Naive thymus-derived CD8-positive, alpha-beta T cell (primary cell): ENCODE data around the gene CABLES1. TPM values are rescaled to one million over a fixed set of nuclear protein-coding genes. Genes with fewer than 3 reads are reported as not detected.
A peak's percentile ranks its signal among the peaks of the same experiment; 100 is the strongest.
"Not testable (repeated sequence)": the region's sequence is repeated elsewhere in the genome, so short reads cannot be mapped to it uniquely, and the experiment has no call there.

Experiments used
- ATAC-seq, 2 donors: fragments of 150-1000 bp; cut with Tn5 transposase in 1 of 2; sonication (Bioruptor Pico), chemical (Tn5 transposase) in 1 of 2; 1 replicate in 1 of 2; 2 replicates in 1 of 2; pipeline ENCODE4 v1.10.0; 2021; ENCODE audit warnings: mild to moderate bottlenecking in 2 of 2, moderate library complexity in 2 of 2
- POLR2A ChIA-PET: fragments of 350-600 bp; sonication (Branson Sonifier 250); formaldehyde crosslinking; loops from one replicate; lab custom pipeline; 2021; ENCODE audit warnings: antibody characterized with exemption; lab: Charles Lee
- DNase-seq, 10 donors: peaks; one replicate each; pipeline versions ENCODE4 v3.0.0 to v3.0.0-alpha.2; 2020 to 2022
- H3K27ac Mint-ChIP-seq, 10 donors: one replicate each; pipeline ENCODE4 v1.8.0; 2020 to 2022; ENCODE audit warnings: mild to moderate bottlenecking in 10 of 10, mixed read lengths in 10 of 10, moderate library complexity in 4 of 10, inconsistent platforms in 1 of 10
- H3K27me3 Mint-ChIP-seq, 5 donors: one replicate each; pipeline ENCODE4 v1.8.0; 2021 to 2022; ENCODE audit warnings: mixed read lengths in 5 of 5
- H3K36me3 Mint-ChIP-seq, 3 donors: one replicate each; pipeline ENCODE4 v1.8.0; 2020 to 2022; ENCODE audit warnings: mixed read lengths in 3 of 3, mild to moderate bottlenecking in 2 of 3, inconsistent platforms in 1 of 3
- H3K4me1 Mint-ChIP-seq, 4 donors: one replicate each; pipeline ENCODE4 v1.8.0; 2021 to 2022; ENCODE audit warnings: mixed read lengths in 4 of 4
- H3K4me3 Mint-ChIP-seq, 10 donors: one replicate each; pipeline ENCODE4 v1.8.0; 2020 to 2022; ENCODE audit warnings: mild to moderate bottlenecking in 10 of 10, mixed read lengths in 10 of 10, moderate library complexity in 6 of 10, inconsistent platforms in 1 of 10
- H3K9me3 Mint-ChIP-seq, 9 donors: one replicate each; pipeline ENCODE4 v1.8.0; 2020 to 2022; ENCODE audit warnings: mixed read lengths in 9 of 9, mild to moderate bottlenecking in 3 of 9, inconsistent platforms in 1 of 9, moderate library complexity in 1 of 9
- polyA plus RNA-seq, 3 donors: library from polyadenylated mRNA; unstranded; fragments of 300-500 nt; fragmentation: Illumina TruSeq; gene quantifications; one replicate each; pipeline ENCODE4 v1.2.3, GENCODE V29; 2021
- total RNA-seq, 8 experiments: library from RNA in 2 of 8; stranded (reverse) in 2 of 8; gene quantifications; one replicate each; pipeline ENCODE4 v1.2.3 and lab custom pipeline; 2021 to 2026

The CABLES1 gene
- total and polyA plus RNA-seq, 5 experiments from 2014 or later: 0.82 to 0.99 TPM; not detected in 3

- no peak for ATAC-seq
- DNase-seq: no peak
- Mint-ChIP-seq H3K27me3 (peaks cover 0 to 5% (median 0%) of the 10 kb centered on the region in 5 donors), H3K4me1 (peaks cover 0 to 2% (median under 1%) of the 10 kb centered on the region in 4 donors), H3K9me3 (no peaks in the 10 kb centered on the region), H3K36me3 (no peaks in the 10 kb centered on the region), H3K4me3 (no peak overlapping the region), H3K27ac (no peak overlapping the region)
- POLR2A ChIA-PET: no interaction called here
Observed at GRCh38 chr18:23148382-23148781, 13.1 kb downstream of the CABLES1 start.

GRCh38 chr18:23149570-23149969 is 14.3 kb downstream of the CABLES1 start:
- POLR2A ChIA-PET: no interaction called here
- peaks cover 0 to 5% (median 0%) of the 10 kb centered on the region in 5 donors for H3K27me3 Mint-ChIP-seq
- H3K4me3 Mint-ChIP-seq: no peak overlapping the region
- no peak overlapping the region for H3K27ac Mint-ChIP-seq
- H3K36me3 Mint-ChIP-seq: no peaks in the 10 kb centered on the region
- no peak for DNase-seq
- no peaks in the 10 kb centered on the region for H3K4me1 Mint-ChIP-seq
- no peak for ATAC-seq
- no peaks in the 10 kb centered on the region for H3K9me3 Mint-ChIP-seq

GRCh38 chr18:23151414-23152099 is 16.3 kb downstream of the CABLES1 start:
- DNase-seq (no peak), ATAC-seq (no peak)
- Mint-ChIP-seq H3K27ac (peak overlapping the region in 3 of 10 donors; percentile 1 to 25 (median 23)), H3K9me3 (no peaks in the 10 kb centered on the region), H3K4me3 (no peak overlapping the region), H3K27me3 (peaks cover 0 to 11% (median 0%) of the 10 kb centered on the region in 5 donors), H3K36me3 (no peaks in the 10 kb centered on the region), H3K4me1 (no peaks in the 10 kb centered on the region)
- POLR2A ChIA-PET: no interaction called here

GRCh38 chr18:23154030-23154429 is 18.7 kb downstream of the CABLES1 start:
- POLR2A ChIA-PET: no interaction called here
- no peaks in the 10 kb centered on the region for H3K4me1 Mint-ChIP-seq
- DNase-seq (no peak), ATAC-seq (no peak)
- no peak overlapping the region for H3K4me3 Mint-ChIP-seq
- no peaks in the 10 kb centered on the region for H3K36me3 Mint-ChIP-seq
- H3K9me3 Mint-ChIP-seq: no peaks in the 10 kb centered on the region
- H3K27ac Mint-ChIP-seq: no peak overlapping the region
- peaks cover 0 to 15% (median 1%) of the 10 kb centered on the region in 5 donors for H3K27me3 Mint-ChIP-seq

GRCh38 chr18:23154823-23155500 is 19.7 kb downstream of the CABLES1 start:
- POLR2A ChIA-PET: no interaction called here

GRCh38 chr18:23155537-23155936 is 20.3 kb downstream of the CABLES1 start:
- Mint-ChIP-seq H3K9me3 (no peaks in the 10 kb centered on the region), H3K36me3 (no peaks in the 10 kb centered on the region), H3K27ac (no peak overlapping the region), H3K27me3 (peaks cover 0 to 15% (median 1%) of the 10 kb centered on the region in 5 donors), H3K4me1 (no peaks in the 10 kb centered on the region), H3K4me3 (no peak overlapping the region)
- ATAC-seq (no peak), DNase-seq (no peak)
- POLR2A ChIA-PET: no interaction called here

More at GRCh38 chr18:23154823-23155500, 19.7 kb downstream of the CABLES1 start:
- no peak for DNase-seq
- Mint-ChIP-seq H3K27me3 (peaks cover 0 to 15% (median 1%) of the 10 kb centered on the region in 5 donors), H3K27ac (no peak overlapping the region), H3K4me3 (no peak overlapping the region), H3K4me1 (no peaks in the 10 kb centered on the region), H3K36me3 (no peaks in the 10 kb centered on the region), H3K9me3 (no peaks in the 10 kb centered on the region)
- no peak for ATAC-seq

GRCh38 chr18:23156134-23156533 is 20.8 kb downstream of the CABLES1 start:
- H3K9me3 Mint-ChIP-seq: no peaks in the 10 kb centered on the region

GRCh38 chr18:23158058-23158457 is 22.8 kb downstream of the CABLES1 start:
- Mint-ChIP-seq H3K9me3 (no peaks in the 10 kb centered on the region), H3K27ac (no peak overlapping the region), H3K27me3 (peaks cover 0 to 15% (median 1%) of the 10 kb centered on the region in 5 donors), H3K4me1 (peaks cover 0 to under 1% (median 0%) of the 10 kb centered on the region in 4 donors), H3K36me3 (no peaks in the 10 kb centered on the region), H3K4me3 (no peak overlapping the region)
- POLR2A ChIA-PET: no interaction called here
- DNase-seq: no peak
- ATAC-seq: no peak

More at GRCh38 chr18:23156134-23156533, 20.8 kb downstream of the CABLES1 start:
- ATAC-seq: no peak
- H3K4me3 Mint-ChIP-seq: no peak overlapping the region
- H3K27ac Mint-ChIP-seq: no peak overlapping the region
- peaks cover 0 to 15% (median 1%) of the 10 kb centered on the region in 5 donors for H3K27me3 Mint-ChIP-seq
- DNase-seq: no peak
- H3K4me1 Mint-ChIP-seq: no peaks in the 10 kb centered on the region
- POLR2A ChIA-PET: no interaction called here
- no peaks in the 10 kb centered on the region for H3K36me3 Mint-ChIP-seq

- H3K27me3 Mint-ChIP-seq: peaks cover 0 to 20% (median 1%) of the 10 kb centered on the region in 5 donors
- H3K4me1 Mint-ChIP-seq, H3K36me3 Mint-ChIP-seq, POLR2A ChIA-PET, ATAC-seq, H3K9me3 Mint-ChIP-seq, H3K4me3 Mint-ChIP-seq, DNase-seq: not testable (repeated sequence)
- H3K27ac Mint-ChIP-seq: peak overlapping the region in 1 of 10 donors; percentile 21
Observed at GRCh38 chr18:23158884-23159283, 23.6 kb downstream of the CABLES1 start.

GRCh38 chr18:23159344-23159743 is 24.1 kb downstream of the CABLES1 start:
- Mint-ChIP-seq H3K27ac (no peak overlapping the region), H3K4me3 (no peak overlapping the region), H3K36me3 (no peaks in the 10 kb centered on the region), H3K27me3 (peaks cover 0 to 20% (median 0%) of the 10 kb centered on the region in 5 donors), H3K9me3 (no peaks in the 10 kb centered on the region), H3K4me1 (peaks cover 0 to 2% (median 0%) of the 10 kb centered on the region in 4 donors)
- no peak for DNase-seq
- ATAC-seq: no peak
- POLR2A ChIA-PET: no interaction called here

- Mint-ChIP-seq H3K27me3 (peaks cover 0 to 14% (median 0%) of the 10 kb centered on the region in 5 donors), H3K27ac (peak overlapping the region in 1 of 10 donors; percentile 53), H3K4me3 (no peak overlapping the region), H3K36me3 (no peaks in the 10 kb centered on the region), H3K4me1 (peaks cover 0 to 2% (median 0%) of the 10 kb centered on the region in 4 donors), H3K9me3 (no peaks in the 10 kb centered on the region)
- ATAC-seq (no peak), DNase-seq (no peak)
- POLR2A ChIA-PET: no interaction called here
Observed at GRCh38 chr18:23162473-23162872, 27.2 kb downstream of the CABLES1 start.

- Mint-ChIP-seq H3K27ac (no peak overlapping the region), H3K36me3 (no peaks in the 10 kb centered on the region), H3K4me1 (peaks cover 0 to 2% (median 0%) of the 10 kb centered on the region in 4 donors), H3K9me3 (no peaks in the 10 kb centered on the region), H3K4me3 (no peak overlapping the region), H3K27me3 (peaks cover 0 to 15% (median 0%) of the 10 kb centered on the region in 5 donors)
- ATAC-seq: no peak
- no peak for DNase-seq
- POLR2A ChIA-PET: no interaction called here
Observed at GRCh38 chr18:23163786-23164533, 28.7 kb downstream of the CABLES1 start.
